GM18517 (cell line): Measurements from ENCODE around the gene DHH.
"Not testable (repeated sequence)": the region's sequence is repeated elsewhere in the genome, so short reads cannot be mapped to it uniquely, and the experiment has no call there.

ENCODE experiments used
- ATAC-seq: cut with Tn5 transposase; IDR thresholded peaks from one replicate; pipeline ENCODE4 v1.9.1; 2021; ENCODE audit warnings: mild to moderate bottlenecking, moderate library complexity; ENCODE audit not compliant: unreplicated experiment

Gene DHH

GRCh38 chr12:49079793-49080192 is 14.8 kb downstream of the DHH start:
- ATAC-seq, result no peak

DNA sequence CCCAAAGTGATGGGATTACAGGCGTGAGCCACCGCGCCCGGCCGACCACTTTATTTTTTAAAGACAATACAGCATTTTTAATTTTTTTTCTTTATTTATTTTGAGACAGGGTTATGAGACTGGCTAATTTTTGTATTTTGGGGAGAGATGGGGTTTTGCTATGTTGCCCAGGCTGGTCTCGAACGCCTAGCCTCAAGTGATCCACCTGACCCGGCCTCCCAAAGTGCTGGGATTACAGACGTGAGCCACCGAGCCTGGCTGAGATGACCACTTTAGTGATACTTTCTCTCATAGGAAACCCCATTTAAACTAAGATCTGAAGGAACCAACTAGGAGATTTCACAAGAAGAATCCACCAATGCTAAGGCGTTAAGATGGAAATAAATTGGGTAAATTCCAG is 23.6 kb downstream of the DHH start:
- ATAC-seq, result no peak

- ATAC-seq, result peak; percentile 93
These were observed 24.9 kb downstream of the DHH start, which contains the start of gene RHEBL1 for GRCh38 chr12:49069507-49070346. Gene RHEBL1 (minus strand): TSS chr12:49069979. CDS start chr12:49069785, 194 bp downstream.

- ATAC-seq, result no peak
These were observed 25.6 kb downstream of the DHH start for GRCh38 chr12:49068879-49069506.

- ATAC-seq, result no peak
These were observed 28.5 kb downstream of the DHH start for GRCh38 chr12:49066120-49066519.

- no peak for ATAC-seq
These were observed 29.8 kb downstream of the DHH start for GRCh38 chr12:49064767-49065152.

GRCh38 chr12:49061916-49062315 is 32.7 kb downstream of the DHH start:
- ATAC-seq, result not testable (repeated sequence)

GRCh38 chr12:49061157-49061650 is 33.4 kb downstream of the DHH start:
- no peak for ATAC-seq

- ATAC-seq, result peak; percentile 41
These were observed 34.1 kb downstream of the DHH start, which contains the start of gene KMT2D for GRCh38 chr12:49060237-49061156. Gene KMT2D (minus strand): TSS chr12:49060794. CDS start chr12:49055324, 5,470 bp downstream.

GRCh38 chr12:49059299-49060171 is 35.1 kb downstream of the DHH start:
- ATAC-seq, result no peak

DNA sequence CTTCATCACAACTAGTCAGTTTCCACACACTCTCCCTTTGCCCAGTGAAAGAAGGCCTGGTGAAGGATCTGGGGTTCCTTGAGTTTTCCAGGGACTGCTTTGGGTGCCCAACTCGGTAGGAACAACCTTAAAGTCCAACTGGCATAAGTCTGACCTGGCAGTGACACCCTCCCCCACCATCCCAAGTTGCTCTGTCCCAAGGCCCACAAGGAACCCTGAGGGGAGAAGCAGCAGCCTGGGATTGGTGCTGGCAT is 35.6 kb downstream of the DHH start:
- ATAC-seq, result no peak

DNA sequence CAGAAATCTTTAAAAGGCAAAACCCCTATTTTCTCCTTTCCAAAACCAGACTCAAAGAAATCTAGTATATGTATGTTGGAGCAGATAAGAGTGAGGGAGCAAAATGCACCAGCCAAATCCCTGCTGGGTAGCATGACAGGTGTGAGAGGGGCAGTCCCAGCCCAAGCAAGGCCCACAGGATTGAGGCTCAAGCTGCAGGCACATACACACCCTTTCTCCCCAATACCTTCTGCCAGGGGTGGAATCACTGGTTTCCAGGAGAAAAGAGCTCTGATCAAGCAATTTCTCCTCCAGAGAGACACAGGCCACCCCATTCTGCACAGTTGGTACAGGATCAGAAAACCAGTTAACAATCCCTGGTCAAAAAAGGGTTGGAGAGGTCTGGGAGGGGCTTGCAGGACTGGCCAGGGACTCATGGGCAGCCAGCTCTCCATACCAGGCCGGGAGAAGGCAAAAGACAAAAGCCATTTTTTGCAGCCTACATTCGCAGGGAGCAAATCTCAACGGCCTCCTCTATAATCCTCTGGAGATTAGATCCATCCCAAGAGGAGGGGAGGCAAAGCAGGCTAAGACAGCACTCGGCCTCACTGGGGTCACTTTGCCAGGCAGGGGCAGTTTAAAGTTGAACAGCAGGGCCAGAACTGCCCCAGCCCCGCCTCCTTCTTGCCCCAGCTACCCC is 36.1 kb downstream of the DHH start:
- no peak for ATAC-seq

- no peak for ATAC-seq
These were observed 36.7 kb downstream of the DHH start for GRCh38 chr12:49057888-49058287.

GRCh38 chr12:49055978-49056754 is 38.4 kb downstream of the DHH start:
- ATAC-seq, result peak; percentile 68

- ATAC-seq, result no peak
These were observed 39.5 kb downstream of the DHH start for GRCh38 chr12:49055092-49055491.

- ATAC-seq, result no peak
These were observed 40.1 kb downstream of the DHH start for GRCh38 chr12:49054524-49054923.

DNA sequence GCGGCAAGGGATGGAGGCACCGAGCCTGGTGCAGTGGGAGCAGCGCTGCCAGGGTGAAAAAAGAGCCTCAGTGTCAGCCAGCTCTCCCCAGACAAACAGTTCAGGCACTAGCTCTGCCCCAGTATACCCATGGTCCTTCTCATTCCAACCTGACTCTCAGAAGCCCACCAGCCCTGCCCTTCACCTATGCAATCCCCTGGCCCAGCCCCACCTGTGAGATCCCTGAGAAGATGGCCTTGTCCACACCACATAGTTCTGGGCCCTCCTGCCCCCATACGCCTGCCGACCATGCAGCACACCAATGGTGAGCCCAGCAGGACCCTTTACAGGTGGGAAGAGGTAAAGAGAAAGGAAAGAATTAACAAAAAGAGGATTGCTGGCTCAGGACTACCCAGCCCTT is 40.5 kb downstream of the DHH start:
- ATAC-seq, result no peak

- ATAC-seq, result no peak
These were observed 42.0 kb downstream of the DHH start for GRCh38 chr12:49052451-49053208.
